HL-60 (cell line): ENCODE results near the gene DOP1B.
A peak's percentile ranks its signal among the peaks of the same experiment; 100 is the strongest.

ENCODE experiments used
- DNase-seq, 2 experiments: peaks; one replicate each; pipeline ENCODE4 v3.0.0-alpha.2; 2010 to 2020; ENCODE audit warnings: low read depth in 1 of 2, low spot score in 1 of 2
- H3K27ac ChIP-seq: fragments of 250-450 bp; sonication (Bioruptor Pico); replicated peaks from 2 replicates; pipeline ENCODE4 v1.5.1; 2020; ENCODE audit warnings: mild to moderate bottlenecking, moderate library complexity
- H3K27me3 ChIP-seq: fragments of 250-450 bp; sonication (Bioruptor Pico); 2 replicates; pipeline ENCODE4 v1.5.1; 2021; ENCODE audit warnings: mild to moderate bottlenecking, moderate library complexity; ENCODE audit not compliant: insufficient read depth, poor library complexity, severe bottlenecking
- H3K4me3 ChIP-seq: replicated peaks from 2 replicates; pipeline ENCODE4 v1.5.1; 2011; ENCODE audit warnings: mild to moderate bottlenecking, control low read depth, low read length; ENCODE audit not compliant: insufficient read depth
- CTCF ChIP-seq: IDR thresholded peaks from one replicate; pipeline ENCODE4 v1.5.1; 2011; ENCODE audit warnings: low read length, control low read depth, inconsistent platforms; ENCODE audit not compliant: insufficient read depth
- GABPA ChIP-seq: IDR thresholded peaks from 2 replicates; pipeline ENCODE4 v1.6.1; 2012; ENCODE audit warnings: low read depth
- POLR2AphosphoS5 ChIP-seq: IDR thresholded peaks from 2 replicates; pipeline ENCODE4 v1.6.1; 2012; ENCODE audit warnings: low read depth
- REST ChIP-seq: IDR thresholded peaks from 2 replicates; pipeline ENCODE4 v1.6.1; 2012; ENCODE audit warnings: low read depth; ENCODE audit not compliant: insufficient replicate concordance
- SPI1 ChIP-seq: IDR thresholded peaks from 2 replicates; pipeline ENCODE4 v1.6.1; 2012; ENCODE audit warnings: low read depth, mild to moderate bottlenecking, borderline replicate concordance

The DOP1B gene

GRCh38 chr21:36166705-36167104 is 10.1 kb downstream of the DOP1B start:
- no peak for TF ChIP-seq REST
- no peak for TF ChIP-seq CTCF
- TF ChIP-seq POLR2AphosphoS5, result no peak
- no peak for TF ChIP-seq SPI1
- no peak for TF ChIP-seq GABPA
- no peaks in the 10 kb centered on the region for H3K27me3 ChIP-seq
- no peak overlapping the region for H3K27ac ChIP-seq
- H3K4me3 ChIP-seq, result no peak overlapping the region
- no peak for DNase-seq

GRCh38 chr21:36167541-36167940 is 10.9 kb downstream of the DOP1B start:
- Histone ChIP-seq H3K27ac (no peak overlapping the region), H3K4me3 (no peak overlapping the region), H3K27me3 (no peaks in the 10 kb centered on the region)
- TF ChIP-seq POLR2AphosphoS5, result no peak
- TF ChIP-seq CTCF, result no peak
- no peak for TF ChIP-seq GABPA
- DNase-seq, result no peak

GRCh38 chr21:36169470-36170128 is 13.0 kb downstream of the DOP1B start:
- Histone ChIP-seq H3K27ac (no peak overlapping the region), H3K27me3 (no peaks in the 10 kb centered on the region), H3K4me3 (no peak overlapping the region)
- peak in 1 of 2 experiments; percentile 60 for DNase-seq
- TF ChIP-seq CTCF (no peak), GABPA (no peak), SPI1 (peak; percentile 43; the same call in 1 of the 2 replicates), REST (no peak)

GRCh38 chr21:36170823-36171222 is 14.2 kb downstream of the DOP1B start:
- Histone ChIP-seq H3K4me3 (no peak overlapping the region), H3K27ac (no peak overlapping the region), H3K27me3 (no peaks in the 10 kb centered on the region)
- DNase-seq, result no peak
- TF ChIP-seq GABPA, result no peak
- TF ChIP-seq REST, result no peak
- no peak for TF ChIP-seq SPI1
- no peak for TF ChIP-seq POLR2AphosphoS5
- no peak for TF ChIP-seq CTCF
